NCI-H526 (cell line): ENCODE results near the gene KCMF1.

Experiments
- DNase-seq, 2 experiments: peaks; one replicate each; lab custom pipeline; 2025; lab: John Stamatoyannopoulos, UW

The KCMF1 gene

DNA sequence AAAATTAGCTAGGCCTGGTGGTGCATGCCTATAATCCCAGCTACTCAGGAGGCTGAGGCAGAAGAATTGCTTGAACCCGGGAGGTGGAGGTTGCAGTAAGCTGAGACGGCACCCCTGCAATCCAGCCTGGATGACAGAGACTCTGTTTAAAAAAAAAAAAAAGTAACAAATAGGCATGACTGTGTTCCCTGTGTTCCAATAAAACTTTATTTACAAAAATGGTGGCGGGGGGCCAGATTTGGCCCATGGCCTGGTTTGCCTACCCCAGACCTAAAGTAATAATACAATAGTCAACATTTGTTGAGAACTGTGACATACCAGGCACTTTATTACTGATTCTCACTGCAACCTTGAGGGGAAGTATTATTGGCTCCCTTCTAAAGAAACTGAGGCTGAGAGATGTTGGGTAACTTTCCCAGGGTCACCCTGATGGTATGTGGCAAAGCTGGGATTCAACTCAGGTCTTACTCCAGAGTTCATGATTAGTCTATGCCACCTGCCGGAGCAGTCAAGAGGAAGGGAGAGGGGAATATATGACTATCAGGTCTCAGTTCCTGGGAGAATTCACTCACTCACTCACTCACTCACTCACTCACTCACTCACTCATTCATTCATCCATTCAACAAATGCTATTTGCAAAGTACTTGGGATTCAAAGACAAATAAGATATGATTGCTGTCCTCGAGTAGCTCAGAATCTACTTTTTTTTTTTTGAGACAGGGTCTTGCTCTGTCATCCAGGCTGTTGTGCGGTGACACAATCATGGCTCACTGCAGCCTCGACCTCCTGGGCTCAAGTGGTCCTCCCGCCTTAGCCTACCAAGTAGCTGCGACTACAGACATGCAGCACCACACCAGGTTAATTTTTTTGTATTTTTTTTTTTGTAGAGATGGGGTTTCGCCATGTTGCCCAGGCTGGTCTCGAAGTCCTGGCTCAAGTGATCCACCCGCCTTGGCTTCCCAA is 14.3 kb upstream of the KCMF1 start:
- DNase-seq: no peak

DNA sequence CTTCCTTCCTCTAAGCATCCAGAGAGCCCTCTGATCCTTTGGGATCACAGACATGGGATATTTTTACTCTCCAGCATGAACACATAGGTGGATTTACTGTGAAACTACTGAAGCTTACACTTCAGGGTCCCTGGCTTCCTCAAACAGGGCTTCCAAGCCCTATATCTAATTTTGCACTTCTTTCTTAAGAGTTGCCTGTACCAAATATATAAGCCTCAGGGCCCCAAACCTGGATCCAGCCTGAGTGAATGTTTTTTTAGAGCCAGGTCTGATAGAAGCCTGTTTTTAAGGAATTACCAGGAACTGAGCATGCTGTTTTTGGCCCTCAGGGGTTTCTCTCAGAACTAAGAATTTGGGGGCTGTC is 13.2 kb upstream of the KCMF1 start:
- DNase-seq: no peak

DNA sequence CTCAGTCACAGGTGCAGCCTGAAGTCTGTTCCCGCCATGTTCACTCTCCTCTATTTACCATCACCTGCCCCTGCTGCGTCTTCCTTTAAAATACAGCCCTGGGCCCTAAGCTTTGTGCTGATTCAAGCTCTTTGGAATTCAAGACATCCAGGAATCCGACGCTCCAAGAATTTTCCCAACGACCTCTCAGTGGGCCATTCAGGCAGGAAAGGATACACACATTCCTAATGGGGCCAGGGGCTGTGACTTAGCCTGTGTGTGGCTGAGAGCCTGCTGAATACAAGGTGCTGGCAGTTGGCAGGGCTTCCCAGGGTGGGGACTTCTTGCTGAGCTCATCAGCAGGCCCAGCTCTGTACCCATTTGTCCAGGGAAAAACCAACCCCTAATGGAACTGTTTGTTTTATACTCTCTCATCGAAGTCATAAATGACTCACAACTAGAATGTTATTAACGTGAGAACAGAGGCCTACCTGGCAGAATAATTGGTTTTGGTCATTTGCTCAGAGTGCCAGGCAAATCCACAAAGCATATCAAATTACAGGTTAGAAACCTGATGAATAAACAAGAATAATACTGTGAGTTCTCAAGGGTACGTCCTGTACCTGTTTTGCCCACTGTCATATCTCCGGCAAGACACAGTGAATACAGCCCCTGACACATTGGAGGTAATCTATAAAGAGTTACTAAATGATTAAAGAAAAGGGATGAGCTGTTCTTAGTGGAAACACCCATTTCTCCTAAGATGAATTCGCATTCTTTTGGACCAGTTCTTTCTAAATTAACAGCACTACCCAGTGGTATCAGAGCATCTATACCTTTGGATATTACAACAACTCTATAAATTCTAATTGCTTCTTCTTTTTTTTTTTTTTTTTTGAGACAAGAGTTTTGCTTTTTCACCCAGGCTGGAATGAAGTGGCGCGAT is 12.6 kb upstream of the KCMF1 start:
- DNase-seq: peak; percentile 79 to 82

DNA sequence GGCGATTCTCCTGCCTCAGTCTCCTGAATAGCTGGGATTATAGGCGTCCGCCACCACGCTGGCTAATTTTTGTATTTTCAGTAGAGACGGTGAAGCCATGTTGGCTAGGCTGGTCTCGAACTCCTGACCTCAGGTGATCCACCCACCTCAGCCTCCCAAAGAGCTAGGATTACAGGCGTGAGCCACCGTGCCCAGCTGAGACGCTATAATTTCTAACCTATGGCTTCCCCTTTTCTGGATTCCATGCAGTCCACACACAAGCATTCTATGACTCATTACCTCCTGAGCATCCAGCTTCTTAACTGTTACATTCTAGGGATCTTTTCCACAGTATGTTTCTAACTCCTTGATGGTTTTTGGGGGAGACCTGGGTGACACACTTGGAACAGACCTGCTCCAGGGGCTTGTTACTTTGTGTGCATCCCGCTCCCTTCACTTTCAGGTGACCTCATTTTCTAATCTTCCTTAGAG is 11.8 kb upstream of the KCMF1 start:
- no peak for DNase-seq

DNA sequence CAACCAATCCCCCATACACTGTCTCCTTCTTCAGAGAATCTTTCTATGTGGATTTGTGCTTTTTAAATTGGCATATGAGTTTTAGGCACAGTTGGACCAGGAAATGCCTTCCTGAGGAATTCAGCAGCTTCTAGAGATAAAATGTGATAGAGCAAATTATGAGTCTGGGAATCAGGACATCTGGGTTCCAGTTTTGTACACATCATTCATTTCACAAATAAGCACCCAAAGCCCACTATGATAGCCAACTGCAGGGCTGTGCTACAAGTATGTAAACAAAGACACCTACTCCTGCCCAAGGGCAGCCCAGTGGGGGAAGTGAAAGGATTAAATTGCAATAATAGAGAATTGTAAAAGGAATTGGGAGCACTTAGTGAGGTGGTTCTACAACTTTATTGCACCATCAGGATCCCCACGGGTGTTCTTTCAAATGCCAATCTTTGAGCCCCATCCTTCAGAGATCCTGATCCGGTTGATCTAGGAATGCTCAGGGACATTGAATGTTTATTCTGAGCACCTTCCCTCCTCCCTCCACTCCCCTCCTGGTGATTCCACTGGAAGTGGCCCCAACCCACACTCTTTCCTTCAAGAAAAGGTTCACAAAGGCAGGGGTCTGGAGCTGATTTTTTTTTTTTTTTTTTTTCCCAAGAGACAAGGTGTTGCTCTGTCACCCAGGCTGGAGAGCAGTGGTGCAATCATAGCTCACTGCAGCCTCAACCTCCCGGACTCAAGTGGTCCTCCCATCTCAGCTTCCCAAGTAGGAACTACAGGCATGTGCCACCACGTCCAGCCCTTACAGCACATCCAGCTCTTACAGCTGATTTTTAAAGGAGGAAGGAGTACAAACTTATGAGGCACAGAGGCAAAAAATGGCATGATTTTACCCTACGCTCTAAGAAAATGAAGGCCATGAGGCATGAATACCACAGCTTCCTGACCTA is 11.1 kb upstream of the KCMF1 start:
- DNase-seq: peak in 1 of 2 experiments; percentile 7

DNA sequence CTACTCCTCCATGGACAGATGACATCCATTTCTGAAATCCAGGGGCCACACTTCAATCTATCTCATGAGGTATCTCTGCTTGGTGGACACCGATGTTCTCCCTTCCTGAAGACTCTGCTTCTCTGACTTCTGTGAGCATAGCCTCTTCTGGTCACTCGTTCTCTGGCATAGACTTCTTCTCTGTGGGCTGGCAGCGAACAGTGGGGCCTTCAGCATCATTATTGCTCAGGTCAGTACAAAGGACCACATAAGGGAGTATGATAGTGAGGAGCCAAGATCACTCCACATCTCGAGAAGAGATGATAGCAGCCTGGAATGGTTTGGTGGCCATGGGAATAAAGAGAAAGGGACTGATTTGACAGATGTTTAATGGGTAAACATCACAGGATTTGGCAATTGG is 8.0 kb upstream of the KCMF1 start:
- no peak for DNase-seq

DNA sequence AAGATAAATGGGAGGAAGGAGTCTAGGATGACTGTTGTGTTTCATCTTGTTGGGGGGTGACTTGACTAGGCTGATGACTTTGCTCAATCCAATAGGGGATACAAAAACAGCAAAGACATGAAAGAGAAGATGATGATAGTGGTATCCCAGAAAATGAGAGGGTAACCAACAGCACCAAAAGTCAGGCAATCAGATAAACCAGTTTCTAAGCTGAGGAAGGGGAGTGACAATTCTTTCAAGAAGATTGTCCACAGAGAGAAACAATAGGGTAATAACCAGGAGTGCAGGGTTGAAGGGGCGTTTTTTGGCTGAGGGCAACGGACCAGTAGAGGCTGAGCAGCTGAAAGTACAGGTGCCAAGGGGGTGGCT is 7.7 kb upstream of the KCMF1 start:
- no peak for DNase-seq

DNA sequence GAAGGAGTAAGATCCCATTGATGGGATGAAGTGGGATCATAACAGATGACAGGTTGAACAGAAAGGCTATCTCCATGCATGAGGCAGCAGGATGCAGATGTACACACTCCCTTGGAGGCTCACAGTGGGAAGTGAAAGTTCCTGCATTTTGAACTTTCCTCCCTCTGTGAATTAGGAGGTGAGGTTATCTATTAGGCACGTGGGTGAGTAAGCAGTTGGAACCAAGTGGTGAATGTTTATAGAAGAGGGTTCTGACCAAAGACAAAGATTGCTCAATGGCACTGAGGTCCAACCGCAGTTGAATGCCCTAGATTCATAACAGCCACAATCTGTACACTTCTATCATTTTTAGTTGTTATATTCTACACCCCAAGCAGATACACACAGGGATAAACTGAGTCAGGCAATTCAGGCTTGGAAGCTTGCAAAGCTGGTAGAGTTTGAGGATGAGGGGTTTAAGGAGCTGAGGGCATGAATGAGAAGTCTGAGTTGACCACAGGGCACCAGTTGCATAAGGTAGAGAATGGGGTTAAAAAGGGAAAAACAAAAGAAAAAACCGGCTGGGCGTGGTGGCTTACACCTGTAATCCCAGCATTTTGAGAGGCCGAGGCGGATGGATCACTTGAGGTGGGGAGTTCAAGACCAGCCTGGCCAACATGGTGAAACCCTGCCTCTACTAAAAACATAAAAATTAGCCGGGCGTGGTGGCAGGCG is 7.1 kb upstream of the KCMF1 start:
- no peak for DNase-seq

DNA sequence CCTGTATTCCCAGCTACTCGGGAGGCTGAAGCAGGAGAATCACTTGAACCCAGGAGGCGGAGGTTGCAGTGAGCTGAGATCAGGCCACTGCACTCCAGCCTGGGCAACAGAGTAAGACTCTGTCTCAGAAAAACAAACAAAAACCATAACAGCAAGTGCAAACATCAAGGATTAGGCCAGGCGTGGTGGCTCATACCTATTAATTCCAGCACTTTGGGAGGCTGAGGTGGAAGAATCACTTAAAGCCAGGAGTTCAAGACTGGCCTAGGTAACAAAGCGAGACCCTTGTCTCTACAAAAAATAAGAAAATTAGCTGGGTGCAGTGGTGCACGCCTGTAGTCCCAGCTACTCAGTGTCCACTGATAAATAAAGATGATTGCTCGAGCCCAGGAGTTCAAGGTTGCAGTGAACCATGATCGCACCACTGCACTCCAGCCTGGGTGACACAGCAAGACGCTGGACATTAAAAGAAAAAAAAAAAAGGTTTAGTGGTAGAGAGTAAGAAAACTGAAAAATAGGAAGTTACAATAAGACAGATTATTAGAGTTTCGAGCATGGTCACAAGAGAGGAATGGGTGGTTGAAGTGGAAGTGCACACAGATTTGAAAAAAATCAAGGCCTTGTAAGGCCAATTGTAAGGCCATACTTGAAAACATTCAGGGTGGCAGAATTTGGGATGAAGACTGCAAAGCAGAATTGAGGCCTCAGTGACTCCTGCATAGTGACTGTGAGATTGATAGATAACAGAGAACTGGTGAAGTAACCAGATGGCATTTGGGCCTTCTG is 6.4 kb upstream of the KCMF1 start:
- DNase-seq: no peak

DNA sequence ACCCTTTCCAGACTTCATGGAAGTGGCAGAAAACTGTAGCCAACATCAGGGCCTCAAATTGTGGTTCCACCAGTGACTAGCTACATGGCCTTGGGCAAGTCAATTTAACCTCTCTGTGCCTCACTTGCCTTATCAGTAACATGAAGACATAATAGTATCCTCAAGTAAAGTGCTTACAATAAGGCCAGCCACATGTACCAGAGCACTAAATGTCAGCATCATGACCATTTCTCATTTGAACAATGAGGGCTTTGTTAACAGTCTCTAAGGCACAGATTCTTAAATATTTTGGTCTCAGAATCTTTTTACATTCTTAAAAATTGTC is 5.8 kb upstream of the KCMF1 start:
- no peak for DNase-seq

DNA sequence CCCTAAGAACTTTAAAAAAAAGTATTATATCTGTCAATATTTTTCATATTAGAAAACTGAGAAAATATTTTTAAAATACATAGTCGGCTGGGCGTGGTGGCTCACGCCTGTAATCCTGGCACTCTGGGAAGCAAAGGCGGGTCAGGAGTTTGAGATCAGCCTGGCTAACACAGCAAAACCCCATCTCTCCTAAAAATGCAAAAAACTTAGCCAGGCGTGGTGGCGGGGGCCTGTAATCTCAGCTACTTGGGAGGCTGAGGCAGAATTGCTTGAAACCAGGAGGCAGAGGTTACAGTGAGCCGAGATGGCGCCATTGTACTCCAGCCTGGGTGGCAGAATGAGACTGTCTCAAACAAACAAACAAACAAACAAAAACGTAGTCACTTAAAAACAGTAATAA is 5.1 kb upstream of the KCMF1 start:
- DNase-seq: no peak

DNA sequence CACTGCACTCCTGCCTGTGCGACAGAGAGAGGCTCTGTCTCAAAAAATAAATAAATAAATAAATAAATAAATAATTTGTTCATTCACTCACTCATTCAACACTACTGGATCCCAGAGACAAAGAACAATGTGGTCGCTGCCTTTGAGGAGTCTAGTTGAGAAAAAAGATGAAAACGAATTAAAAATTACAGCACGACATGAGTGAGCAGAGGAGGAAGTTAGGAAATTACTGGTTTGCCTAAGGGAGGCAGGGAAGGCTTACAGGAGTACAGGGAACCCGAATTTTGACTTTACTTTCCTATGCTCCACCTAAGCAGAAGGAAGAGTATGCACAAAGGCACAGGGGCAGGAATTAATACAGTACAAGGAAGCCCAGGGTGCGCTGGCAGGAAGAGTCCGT is 4.2 kb upstream of the KCMF1 start:
- DNase-seq: no peak

DNA sequence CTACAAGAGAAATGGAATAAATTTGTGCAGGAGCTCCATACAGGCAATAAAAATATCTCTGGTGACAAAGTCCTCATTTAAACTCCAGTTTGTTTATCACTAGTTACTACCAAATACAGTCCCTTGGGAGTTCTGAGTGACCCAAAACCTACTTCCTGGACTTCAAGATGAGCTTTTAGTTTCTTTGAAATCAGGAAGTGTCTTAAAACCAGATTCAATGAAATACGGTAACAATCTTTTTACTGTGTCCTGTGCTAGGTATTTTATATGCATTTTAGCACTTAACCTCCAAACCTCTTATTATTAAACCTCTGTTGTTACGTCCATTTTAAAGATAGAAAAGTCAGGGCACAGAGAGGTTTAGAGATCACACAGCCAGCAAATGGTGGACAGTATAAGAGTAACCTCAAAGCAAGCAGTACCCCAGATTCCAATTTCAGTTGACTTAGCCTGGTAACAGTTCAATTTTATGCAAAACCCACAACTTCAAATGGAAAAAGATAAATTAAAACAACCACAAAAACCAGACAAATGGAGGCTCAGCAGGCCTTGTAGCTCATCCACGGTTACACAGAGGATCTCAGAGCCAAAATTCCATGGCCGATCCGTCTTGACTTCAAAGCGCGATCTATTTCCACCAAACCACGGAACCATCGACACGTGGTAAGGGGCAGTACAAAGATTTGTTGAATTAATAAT is 1.3 kb upstream of the KCMF1 start:
- DNase-seq: peak in 1 of 2 experiments; percentile 53

DNA sequence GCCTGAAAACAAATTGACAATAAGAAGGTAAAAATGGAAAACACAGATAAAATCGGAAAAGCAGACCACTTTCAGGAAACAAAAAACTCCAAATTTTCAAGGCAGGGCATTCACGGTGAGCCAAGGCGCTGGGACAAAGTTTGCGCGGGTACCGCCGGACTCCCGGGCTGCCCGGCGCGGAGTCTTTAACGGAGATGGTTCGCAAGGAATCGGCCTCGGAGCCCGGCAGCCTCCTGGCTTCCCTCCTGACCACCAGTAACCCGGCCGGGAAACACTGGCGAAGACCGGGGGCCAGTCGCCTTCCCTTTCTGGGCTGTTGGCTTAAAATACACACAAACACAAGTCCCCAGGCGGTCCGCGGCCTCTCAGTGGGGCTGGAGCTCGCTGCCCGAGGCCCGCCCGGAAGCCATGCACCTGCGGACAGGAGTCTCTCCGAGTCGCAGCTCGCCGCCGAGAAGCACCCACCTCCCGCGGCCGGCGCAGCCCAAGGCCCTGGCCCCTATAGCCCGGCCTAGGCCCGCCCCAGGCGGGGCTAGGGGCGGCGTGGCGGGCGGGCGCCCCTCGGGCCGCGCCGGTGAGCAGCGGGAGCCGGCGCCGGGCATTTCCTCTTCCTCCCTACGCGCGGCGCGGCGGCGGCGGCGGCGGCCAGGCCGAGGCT is 622 bp upstream of the KCMF1 start:
- peak in 1 of 2 experiments; percentile 81 for DNase-seq

DNA sequence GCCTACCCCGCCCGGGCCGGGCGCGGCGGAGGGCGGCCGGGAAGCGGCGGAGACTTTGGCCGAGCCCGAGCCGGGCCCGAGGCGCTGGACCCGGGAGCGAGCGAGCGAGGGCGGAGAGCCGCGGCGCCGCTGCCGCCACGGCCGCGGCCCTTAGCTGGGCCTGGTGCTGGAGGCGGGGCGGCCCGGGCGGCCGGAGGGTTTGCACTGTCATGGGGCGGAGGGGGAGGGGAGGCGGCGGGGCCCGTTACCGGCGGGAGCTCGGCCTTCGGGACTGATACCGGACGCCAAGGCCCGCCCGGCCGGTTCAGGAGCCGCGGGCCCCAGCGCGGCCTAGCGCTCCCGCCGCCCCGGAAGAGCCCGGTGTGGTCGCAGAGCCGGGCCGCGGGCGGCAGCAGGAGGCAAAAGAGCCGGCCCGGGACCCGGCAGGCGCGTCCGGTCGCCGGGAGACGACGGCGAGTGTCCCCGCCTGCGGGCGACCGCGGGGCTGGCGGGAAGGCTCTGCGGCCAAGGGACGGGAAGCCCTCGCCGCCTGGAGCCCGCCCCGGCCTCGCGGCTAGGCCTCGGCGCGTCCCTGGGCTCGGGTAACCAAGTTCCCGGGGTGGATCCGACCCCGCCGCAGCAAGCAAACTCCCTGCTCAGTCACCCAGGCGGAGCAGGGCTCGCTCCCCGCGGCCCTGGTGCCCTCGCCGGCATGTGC is 697 bp downstream of the KCMF1 start:
- DNase-seq: peak in 1 of 2 experiments; percentile 73

DNA sequence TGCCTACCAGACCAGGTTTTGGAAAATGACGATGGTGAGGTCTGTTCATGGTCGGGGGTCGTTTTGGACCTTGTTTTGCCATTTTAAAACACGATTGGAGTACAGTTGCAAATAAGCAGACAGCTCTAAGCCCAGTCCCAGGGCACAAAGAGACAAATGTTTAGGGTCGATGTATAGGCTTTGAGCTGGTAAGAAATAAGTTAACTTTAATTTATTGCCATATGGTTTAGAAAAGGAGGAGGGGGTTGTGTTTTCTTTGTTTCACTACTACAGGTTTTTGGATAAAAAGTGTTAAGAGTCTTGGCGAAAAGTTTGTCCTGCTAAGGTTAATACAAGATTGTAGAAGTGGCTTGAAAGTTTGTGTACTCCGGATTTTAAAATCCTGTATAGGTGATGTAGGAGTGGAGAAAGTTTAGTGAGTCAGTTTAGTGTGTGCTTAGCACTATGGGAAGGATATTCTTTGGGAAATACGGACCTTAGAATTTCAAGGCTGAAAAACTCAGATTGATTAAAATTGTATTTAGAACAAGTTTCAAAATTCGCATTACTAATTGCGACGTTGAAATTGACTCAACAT is 1.3 kb downstream of the KCMF1 start:
- no peak for DNase-seq

DNA sequence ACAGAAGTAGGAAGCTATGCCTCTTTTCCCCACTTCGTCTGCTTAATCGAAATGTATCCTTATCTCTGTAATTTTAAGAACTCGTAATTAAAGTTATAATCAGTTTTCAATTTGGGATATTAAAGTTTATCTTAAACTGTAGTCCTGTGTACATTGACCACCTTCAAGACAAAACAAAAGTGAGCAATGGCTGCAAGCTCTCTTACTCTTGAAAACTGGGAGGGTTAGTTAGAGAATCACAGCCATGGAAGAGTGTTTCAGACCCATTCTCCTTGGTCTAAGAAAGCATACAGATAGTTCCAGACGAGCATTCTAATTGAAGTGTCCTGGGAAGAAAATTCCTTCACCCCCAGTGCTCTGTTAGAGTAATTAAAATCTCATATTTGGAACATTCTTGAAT is 2.0 kb downstream of the KCMF1 start:
- no peak for DNase-seq
